GM12873 (cell line): ENCODE data around the gene ANKRD27.

ENCODE experiments used
- CTCF ChIP-seq: IDR thresholded peaks from 2 replicates; pipeline ENCODE4 v1.5.1; 2012; ENCODE audit warnings: low read depth, mild to moderate bottlenecking, moderate library complexity, low read length, control low read depth; ENCODE audit not compliant: insufficient read depth; ENCODE audit errors: missing control alignments

ANKRD27 gene

DNA sequence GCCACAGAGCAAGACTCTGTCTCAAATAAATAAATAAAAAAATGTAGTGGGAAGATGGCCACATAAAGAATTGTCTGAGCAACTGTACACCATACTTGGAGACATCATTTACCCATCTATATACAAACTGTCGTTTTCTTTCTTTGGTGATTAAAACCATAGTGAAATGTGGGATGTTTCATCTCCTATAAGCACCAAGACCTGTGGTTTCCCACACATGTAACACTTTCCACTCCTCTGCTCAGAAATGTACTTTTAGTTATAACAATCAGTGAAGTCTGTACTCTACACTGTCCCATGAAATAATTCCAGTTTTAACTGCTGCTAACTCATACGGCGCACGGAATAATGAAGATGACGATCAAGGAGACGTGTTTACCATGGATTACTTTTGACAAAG, 75.7 kb downstream of the ANKRD27 start:
- TF ChIP-seq CTCF: no peak

DNA sequence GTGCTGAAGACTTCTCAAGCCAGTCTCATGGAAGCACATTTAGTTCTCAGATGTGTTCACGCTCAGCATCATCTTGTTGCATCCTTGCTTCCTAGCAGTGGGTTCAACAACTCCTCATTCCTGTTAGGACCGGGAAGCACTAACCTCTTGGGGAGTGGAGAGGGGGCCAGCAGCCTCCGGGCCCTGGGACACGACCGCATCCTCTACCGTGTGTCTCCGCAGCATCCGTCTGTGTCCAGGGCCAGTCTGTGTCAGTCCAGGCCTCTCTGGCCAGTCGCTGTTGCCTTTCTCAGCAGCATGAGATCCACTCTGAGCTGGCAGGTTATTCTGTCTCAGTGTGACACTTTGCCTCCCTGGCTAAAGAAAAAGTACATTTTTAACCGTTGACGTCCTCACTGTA, 77.0 kb downstream of the ANKRD27 start:
- TF ChIP-seq CTCF: no peak

GRCh38 chr19:32595491-32595890, 79.5 kb downstream of the ANKRD27 start:
- TF ChIP-seq CTCF: no peak

- TF ChIP-seq CTCF: no peak
Observed at GRCh38 chr19:32594021-32594420, 81.0 kb downstream of the ANKRD27 start.

- TF ChIP-seq CTCF: no peak
Observed at GRCh38 chr19:32581705-32582179, 93.2 kb downstream of the ANKRD27 start.

DNA sequence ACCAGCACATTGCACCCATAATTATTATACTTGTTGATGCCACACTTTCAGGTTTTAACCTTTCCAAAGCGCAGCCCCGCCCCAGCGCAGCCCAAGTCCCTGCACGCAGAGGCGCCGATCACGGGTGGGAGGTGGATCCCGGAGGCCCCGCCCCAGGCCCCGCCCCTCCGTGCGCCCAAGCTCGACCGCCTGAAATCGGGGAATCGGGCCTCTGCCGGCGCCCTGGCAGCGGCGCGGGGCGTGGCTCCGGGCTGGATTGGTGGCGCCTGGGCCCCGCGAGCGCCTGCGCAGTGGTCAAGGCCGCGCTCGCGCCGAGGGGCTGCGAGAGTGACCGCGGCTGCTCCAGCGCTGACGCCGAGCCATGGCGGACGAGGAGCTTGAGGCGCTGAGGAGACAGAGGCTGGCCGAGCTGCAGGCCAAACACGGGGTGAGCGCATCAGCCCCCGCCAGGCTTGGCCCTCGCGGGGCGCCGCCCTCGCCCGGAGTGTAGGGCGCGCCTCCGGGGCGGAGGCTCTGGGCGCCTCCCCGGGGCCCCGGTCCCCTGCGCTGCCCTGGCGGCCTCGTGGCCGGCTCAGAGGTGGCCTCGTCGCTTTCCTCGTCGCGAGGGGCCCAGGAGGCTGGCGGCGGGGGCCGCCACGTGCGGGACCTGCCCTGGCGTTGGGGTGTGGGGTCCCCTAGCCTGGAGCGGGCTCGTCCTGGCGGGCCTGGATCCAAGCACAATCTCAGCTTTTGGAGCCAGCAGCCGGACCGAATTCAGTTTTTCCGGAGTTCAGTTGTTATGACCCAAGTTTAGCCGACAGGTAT, 93.9 kb downstream of the ANKRD27 start, which contains the start of gene PDCD5:
Gene PDCD5 (plus strand): TSS at position 290 of the 804 bp plus-strand sequence. CDS start 72 bp downstream, at position 362.
- TF ChIP-seq CTCF: no peak

- no peak for TF ChIP-seq CTCF
Observed at GRCh38 chr19:32580353-32580900, 94.6 kb downstream of the ANKRD27 start.
